ENCODE results near the gene EPM2AIP1. TPM values are rescaled to one million over a fixed set of nuclear protein-coding genes. Genes with fewer than 3 reads are reported as not detected.
A peak's percentile ranks its signal among the peaks of the same experiment; 100 is the strongest.

Gene EPM2AIP1
- total RNA-seq, 1 donor from 2014 or later = 14.3 TPM

DNA sequence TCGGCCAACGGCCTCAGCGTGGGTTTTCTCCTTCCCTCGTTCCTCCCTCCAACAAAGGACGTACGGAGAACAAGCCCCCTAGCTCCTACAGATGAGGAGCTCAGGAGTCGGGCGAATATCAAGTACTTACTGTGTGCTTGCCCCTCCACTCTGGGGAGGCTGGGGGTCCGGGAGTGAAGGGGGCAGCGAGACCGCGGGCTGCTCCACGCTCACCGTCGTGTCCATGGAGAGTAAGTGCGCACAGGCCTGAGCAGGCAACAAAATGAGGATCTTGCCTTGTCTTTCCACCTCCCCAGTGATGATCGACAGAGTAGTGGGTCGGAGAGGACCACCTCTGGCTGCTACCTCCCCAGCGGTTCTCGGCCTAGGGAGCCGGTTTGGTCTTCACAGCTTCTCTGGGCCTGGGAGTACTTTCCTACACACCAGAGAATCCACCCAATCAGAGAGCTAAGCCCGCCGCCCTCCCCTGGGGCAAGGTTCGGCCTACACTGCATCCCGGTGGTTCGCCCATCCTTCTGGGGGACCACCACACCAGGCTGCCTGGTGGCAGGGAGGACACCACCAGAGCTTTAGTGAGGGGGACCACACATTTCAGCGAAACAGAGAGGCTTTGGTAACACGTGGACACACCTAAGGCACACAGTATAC lies 47.5 kb downstream of the EPM2AIP1 start:
- DNase-seq (ENCODE audit: low spot score) = no peak
- H3K27ac Mint-ChIP-seq (ENCODE audit: unreplicated experiment) = no peak overlapping the region
- H3K27me3 Mint-ChIP-seq (ENCODE audit: low read depth) = no peaks in the 10 kb centered on the region
- H3K4me1 Mint-ChIP-seq (ENCODE audit: low read depth) = peaks cover 13% of the 10 kb centered on the region
- TF ChIP-seq, protein P1, sequence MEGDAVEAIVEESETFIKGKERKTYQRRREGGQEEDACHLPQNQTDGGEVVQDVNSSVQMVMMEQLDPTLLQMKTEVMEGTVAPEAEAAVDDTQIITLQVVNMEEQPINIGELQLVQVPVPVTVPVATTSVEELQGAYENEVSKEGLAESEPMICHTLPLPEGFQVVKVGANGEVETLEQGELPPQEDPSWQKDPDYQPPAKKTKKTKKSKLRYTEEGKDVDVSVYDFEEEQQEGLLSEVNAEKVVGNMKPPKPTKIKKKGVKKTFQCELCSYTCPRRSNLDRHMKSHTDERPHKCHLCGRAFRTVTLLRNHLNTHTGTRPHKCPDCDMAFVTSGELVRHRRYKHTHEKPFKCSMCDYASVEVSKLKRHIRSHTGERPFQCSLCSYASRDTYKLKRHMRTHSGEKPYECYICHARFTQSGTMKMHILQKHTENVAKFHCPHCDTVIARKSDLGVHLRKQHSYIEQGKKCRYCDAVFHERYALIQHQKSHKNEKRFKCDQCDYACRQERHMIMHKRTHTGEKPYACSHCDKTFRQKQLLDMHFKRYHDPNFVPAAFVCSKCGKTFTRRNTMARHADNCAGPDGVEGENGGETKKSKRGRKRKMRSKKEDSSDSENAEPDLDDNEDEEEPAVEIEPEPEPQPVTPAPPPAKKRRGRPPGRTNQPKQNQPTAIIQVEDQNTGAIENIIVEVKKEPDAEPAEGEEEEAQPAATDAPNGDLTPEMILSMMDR (IDR thresholded peaks at IDR 0.05) = no peak
- H3K9me3 Mint-ChIP-seq (ENCODE audit: low read depth) = peaks cover 22% of the 10 kb centered on the region
- H3K4me3 Mint-ChIP-seq (ENCODE audit: unreplicated experiment) = peak overlapping the region; percentile 84
- peaks cover 10% of the 10 kb centered on the region for H3K36me3 Mint-ChIP-seq (ENCODE audit: low read depth)

GRCh38 chr3:36944641-36945270 lies 48.2 kb downstream of the EPM2AIP1 start, which contains the start of gene TRANK1:
TSS of gene TRANK1 (minus strand) at chr3:36945054. CDS start at chr3:36944809, 245 bp downstream.
- H3K27ac Mint-ChIP-seq (ENCODE audit: unreplicated experiment) = peak within 1 kb of the TSS; percentile 87
- H3K9me3 Mint-ChIP-seq (ENCODE audit: low read depth) = peaks cover 22% of the 10 kb centered on the region
- TF ChIP-seq, protein P1 (IDR thresholded peaks at IDR 0.05) = no peak
- DNase-seq (ENCODE audit: low spot score) = no peak
- H3K27me3 Mint-ChIP-seq (ENCODE audit: low read depth) = no peaks in the 10 kb centered on the region
- peaks cover 10% of the 10 kb centered on the region for H3K36me3 Mint-ChIP-seq (ENCODE audit: low read depth)
- peaks cover 13% of the 10 kb centered on the region for H3K4me1 Mint-ChIP-seq (ENCODE audit: low read depth)
- peak within 1 kb of the TSS; percentile 84 for H3K4me3 Mint-ChIP-seq (ENCODE audit: unreplicated experiment)

GRCh38 chr3:36944012-36944640 lies 48.8 kb downstream of the EPM2AIP1 start:
- Mint-ChIP-seq H3K36me3 (ENCODE audit: low read depth) (peaks cover 8% of the 10 kb centered on the region), H3K27ac (ENCODE audit: unreplicated experiment) (peak overlapping the region; percentile 87), H3K4me1 (ENCODE audit: low read depth) (peaks cover 13% of the 10 kb centered on the region), H3K9me3 (ENCODE audit: low read depth) (peaks cover 20% of the 10 kb centered on the region), H3K27me3 (ENCODE audit: low read depth) (no peaks in the 10 kb centered on the region), H3K4me3 (ENCODE audit: unreplicated experiment) (peak overlapping the region; percentile 84)
- TF ChIP-seq, protein P1 (IDR thresholded peaks at IDR 0.05) = peak; percentile 39
- no peak for DNase-seq (ENCODE audit: low spot score)

GRCh38 chr3:36943601-36944000 lies 49.3 kb downstream of the EPM2AIP1 start:
- Mint-ChIP-seq H3K36me3 (ENCODE audit: low read depth) (peaks cover 6% of the 10 kb centered on the region), H3K4me3 (ENCODE audit: unreplicated experiment) (peak overlapping the region; percentile 84), H3K27ac (ENCODE audit: unreplicated experiment) (peak overlapping the region; percentile 87), H3K4me1 (ENCODE audit: low read depth) (peaks cover 13% of the 10 kb centered on the region), H3K9me3 (ENCODE audit: low read depth) (peaks cover 17% of the 10 kb centered on the region), H3K27me3 (ENCODE audit: low read depth) (no peaks in the 10 kb centered on the region)
- TF ChIP-seq, protein P1 (IDR thresholded peaks at IDR 0.05) = no peak
- DNase-seq (ENCODE audit: low spot score) = no peak

- TF ChIP-seq, protein P1 (IDR thresholded peaks at IDR 0.05) = no peak
- Mint-ChIP-seq H3K27me3 (ENCODE audit: low read depth) (no peaks in the 10 kb centered on the region), H3K9me3 (ENCODE audit: low read depth) (peaks cover 12% of the 10 kb centered on the region), H3K4me1 (ENCODE audit: low read depth) (peaks cover 13% of the 10 kb centered on the region), H3K36me3 (ENCODE audit: low read depth) (peaks cover 3% of the 10 kb centered on the region), H3K4me3 (ENCODE audit: unreplicated experiment) (no peak overlapping the region), H3K27ac (ENCODE audit: unreplicated experiment) (no peak overlapping the region)
- DNase-seq (ENCODE audit: low spot score) = no peak
Measured at GRCh38 chr3:36942638-36943248, 50.2 kb downstream of the EPM2AIP1 start.
